GM13977 (cell line): Measurements from ENCODE around the gene LRRC15.

Experiments used
- DNase-seq: peaks from one replicate; pipeline ENCODE4 v3.0.0; 2012; ENCODE audit warnings: low spot score
- CTCF ChIP-seq: IDR thresholded peaks from 2 replicates; pipeline ENCODE4 v1.5.1; 2012; ENCODE audit warnings: mild to moderate bottlenecking, control low read depth; ENCODE audit not compliant: insufficient read depth; ENCODE audit errors: extremely low read depth, missing control alignments
- in situ Hi-C: fragments of 300-500 bp; cut with MboI; formaldehyde crosslinking; loops from one replicate; pipeline ENCODE4 v1.12.0; 2022; ENCODE audit warnings: low sequenced_read_pairs, low pct_unique_long_range_greater_than_20kb, mixed read lengths, inconsistent platforms; ENCODE audit not compliant: unreplicated experiment

Gene LRRC15

GRCh38 chr3:194320100-194320499 is 49.4 kb downstream of the LRRC15 start:
- no peak for DNase-seq
- TF ChIP-seq CTCF = no peak
- in situ Hi-C loops = loop anchor here (25.0 kb wide), 1 partner anchor 658 kb away; no protein-coding TSS in a partner anchor

DNA sequence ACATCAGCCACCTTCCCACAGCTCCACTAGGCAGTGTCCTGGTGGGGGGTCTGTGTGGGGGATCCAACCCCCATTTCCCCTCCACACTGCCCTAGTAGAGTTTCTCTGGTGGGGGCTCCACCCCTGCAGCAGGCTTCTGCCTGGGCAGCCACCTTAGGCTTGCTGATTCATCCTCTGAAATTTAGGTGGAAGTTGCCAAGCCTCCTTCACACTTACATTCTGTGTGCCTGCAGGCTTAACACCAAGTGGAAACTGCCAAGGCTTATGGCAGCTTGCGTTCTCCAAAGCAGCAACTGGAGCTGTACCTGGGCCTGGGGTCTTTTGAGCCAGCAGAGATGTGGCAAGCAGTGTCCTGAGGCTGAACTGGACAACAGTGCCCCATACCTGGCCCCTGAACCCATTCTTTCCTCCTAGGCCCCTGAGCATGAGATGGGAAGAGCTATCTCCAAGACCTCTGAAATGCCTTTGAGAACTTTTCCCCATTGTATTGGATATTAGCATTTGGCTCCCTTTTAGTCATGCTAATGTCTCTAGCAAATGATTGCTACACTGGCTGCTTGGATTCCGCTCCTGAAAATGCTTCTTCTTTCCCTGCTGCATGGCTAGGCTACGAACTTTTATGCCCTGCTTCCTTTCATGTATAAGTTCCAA is 50.9 kb downstream of the LRRC15 start:
- DNase-seq = no peak
- in situ Hi-C loops = loop anchor here (5.0 to 25.0 kb wide), 2 partner anchors 176 to 656 kb away; no protein-coding TSS in a partner anchor
- no peak for TF ChIP-seq CTCF

- in situ Hi-C loops = loop anchor here (5.0 to 25.0 kb wide), 2 partner anchors 175 to 655 kb away; no protein-coding TSS in a partner anchor
- TF ChIP-seq CTCF = no peak
Measured at GRCh38 chr3:194316918-194317317, 52.6 kb downstream of the LRRC15 start.

DNA sequence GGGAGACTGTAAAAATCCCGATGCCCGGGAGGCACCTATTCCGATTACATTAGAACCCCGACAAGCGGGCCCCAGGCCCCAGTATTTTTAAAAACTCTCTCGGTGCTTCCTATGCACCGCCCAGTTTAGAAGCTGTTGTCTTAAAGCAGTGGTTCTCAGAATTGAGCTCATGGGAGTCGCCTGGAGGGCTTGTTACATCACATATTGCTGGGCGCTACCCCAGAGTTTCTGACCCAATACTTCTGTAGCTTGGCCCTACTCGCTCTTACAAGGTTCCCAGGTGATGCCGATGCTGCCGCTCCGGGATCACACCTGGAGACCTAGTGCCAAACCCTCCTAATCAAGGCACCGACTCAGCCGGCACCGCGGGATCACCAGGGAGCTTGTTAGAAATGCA is 53.6 kb downstream of the LRRC15 start:
- TF ChIP-seq CTCF = no peak

More at GRCh38 chr3:194316918-194317317, 52.6 kb downstream of the LRRC15 start:
- no peak for DNase-seq

GRCh38 chr3:194315088-194315964 is 54.2 kb downstream of the LRRC15 start:
- TF ChIP-seq CTCF = peak; percentile 99
- in situ Hi-C loops = loop anchor here (5.0 to 25.0 kb wide), 2 partner anchors 173 to 653 kb away; no protein-coding TSS in a partner anchor

More for the DNA sequence above, 53.6 kb downstream of the LRRC15 start:
- in situ Hi-C loops = loop anchor here (5.0 to 25.0 kb wide), 2 partner anchors 174 to 654 kb away; no protein-coding TSS in a partner anchor
- no peak for DNase-seq

GRCh38 chr3:194314388-194315068 is 55.0 kb downstream of the LRRC15 start:
- no peak for DNase-seq
- TF ChIP-seq CTCF = no peak
- in situ Hi-C loops = loop anchor here (5.0 to 25.0 kb wide), 3 partner anchors 172 to 652 kb away; no protein-coding TSS in a partner anchor

More at GRCh38 chr3:194315088-194315964, 54.2 kb downstream of the LRRC15 start:
- DNase-seq = peak; percentile 90
